Measurements from ENCODE around the gene ZNF316. TPM values are rescaled to one million over a fixed set of nuclear protein-coding genes. Genes with fewer than 3 reads are reported as not detected.

The ZNF316 gene
- total RNA-seq, 1 experiment from 2014 or later: 9.1 TPM

Other genes starting within 250 kb of the ZNF316 start
- 10.0 and 15.4 TPM in 2 replicates for gene DAGLB, start 189.4 kb upstream of the ZNF316 start, total RNA-seq (2014; rRNA removed; shearing (Covaris generic); ENCODE audit: low replicate concordance)
- gene KDELR2, start 153.2 kb upstream of the ZNF316 start, total RNA-seq (2014; rRNA removed; shearing (Covaris generic); ENCODE audit: low replicate concordance): 27.3 and 82.4 TPM in 2 replicates
- gene GRID2IP, start 85.9 kb upstream of the ZNF316 start, total RNA-seq (2014; rRNA removed; shearing (Covaris generic); ENCODE audit: low replicate concordance): not detected in 2 replicates
- 48.4 and 66.1 TPM in 2 replicates for gene ZDHHC4, start 59.9 kb upstream of the ZNF316 start, total RNA-seq (2014; rRNA removed; shearing (Covaris generic); ENCODE audit: low replicate concordance)
- 14.0 and 35.2 TPM in 2 replicates for gene INTS15, start 47.3 kb upstream of the ZNF316 start, total RNA-seq (2014; rRNA removed; shearing (Covaris generic); ENCODE audit: low replicate concordance)
- 0.04 TPM in 1 of 2 replicates, not detected in the other for gene ZNF853, start 21.7 kb upstream of the ZNF316 start, total RNA-seq (2014; rRNA removed; shearing (Covaris generic); ENCODE audit: low replicate concordance)
- gene ZNF12, start 69.6 kb downstream of the ZNF316 start, total RNA-seq (2014; rRNA removed; shearing (Covaris generic); ENCODE audit: low replicate concordance): 29.0 and 34.4 TPM in 2 replicates
- gene RSPH10B2, start 116.8 kb downstream of the ZNF316 start, total RNA-seq (2014; rRNA removed; shearing (Covaris generic); ENCODE audit: low replicate concordance): 5.2 TPM in 1 of 2 replicates, not detected in the other
- 76.5 and 87.2 TPM in 2 replicates for gene CCZ1B, start 189.0 kb downstream of the ZNF316 start, total RNA-seq (2014; rRNA removed; shearing (Covaris generic); ENCODE audit: low replicate concordance)